ENCODE data around the gene LRWD1.
"Not testable (repeated sequence)": the region's sequence is repeated elsewhere in the genome, so short reads cannot be mapped to it uniquely, and the experiment has no call there.

The LRWD1 gene

DNA sequence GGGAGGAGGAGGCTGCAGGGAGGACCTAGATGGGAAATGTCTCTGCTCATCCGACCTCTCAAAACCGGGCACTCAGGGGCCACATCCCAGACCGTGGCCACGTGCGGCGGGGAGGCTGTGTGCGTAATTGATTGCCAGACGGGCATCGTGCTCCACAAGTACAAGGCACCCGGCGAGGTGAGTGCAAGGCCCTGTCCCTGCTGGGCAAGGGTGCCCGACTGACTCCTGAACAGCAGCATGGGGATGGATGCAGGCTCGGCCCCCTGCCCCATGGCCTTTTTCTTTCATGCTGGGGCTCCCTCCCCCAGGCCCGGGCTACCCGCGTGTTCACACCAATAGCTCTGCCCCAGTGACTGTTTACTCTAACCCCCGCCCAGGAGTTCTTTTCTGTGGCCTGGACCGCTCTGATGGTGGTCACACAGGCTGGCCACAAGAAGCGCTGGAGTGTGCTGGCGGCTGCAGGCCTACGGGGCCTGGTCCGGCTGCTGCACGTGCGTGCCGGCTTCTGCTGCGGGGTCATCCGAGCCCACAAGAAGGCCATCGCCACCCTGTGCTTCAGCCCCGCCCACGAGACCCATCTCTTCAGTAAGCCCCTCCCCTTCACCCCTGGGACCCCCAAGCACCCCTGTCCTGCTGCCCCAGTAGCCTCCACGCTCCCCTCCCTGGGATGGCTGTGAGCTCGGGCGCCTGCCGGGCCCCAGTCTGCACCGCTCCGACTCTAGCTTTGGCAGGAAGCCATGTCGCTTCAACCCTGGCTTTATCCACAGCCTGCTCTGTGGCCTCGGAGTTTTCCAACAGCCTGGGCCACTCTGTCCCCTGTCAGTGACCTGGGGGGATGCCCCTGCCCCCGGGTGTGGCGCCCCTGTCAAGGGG, 3.9 kb downstream of the LRWD1 start:
- DNase-seq (ENCODE audit: low read depth in 2 of 2), result no peak

DNA sequence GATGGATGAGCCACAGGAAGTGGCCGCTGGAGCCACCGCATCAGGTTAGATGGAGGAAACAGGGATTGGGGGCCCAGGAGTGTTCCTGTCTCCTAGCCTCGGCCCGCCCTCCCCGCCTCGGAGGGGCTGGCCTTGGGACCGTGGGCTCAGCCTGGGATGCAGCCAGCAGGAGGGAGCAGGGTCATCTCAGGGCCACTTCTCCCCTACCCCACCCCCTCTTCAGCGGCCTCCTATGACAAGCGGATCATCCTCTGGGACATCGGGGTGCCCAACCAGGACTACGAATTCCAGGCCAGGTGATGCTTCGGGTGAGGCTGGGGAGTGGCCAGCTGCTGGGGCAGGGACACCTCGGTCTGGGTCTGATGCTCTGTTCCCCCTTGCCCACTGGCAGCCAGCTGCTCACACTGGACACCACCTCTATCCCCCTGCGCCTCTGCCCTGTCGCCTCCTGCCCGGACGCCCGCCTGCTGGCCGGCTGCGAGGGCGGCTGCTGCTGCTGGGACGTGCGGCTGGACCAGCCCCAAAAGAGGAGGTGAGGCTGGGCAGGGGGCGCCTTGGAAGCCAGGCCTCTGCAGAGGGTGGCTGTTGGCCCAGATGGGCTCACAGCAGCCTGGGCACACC, 4.7 kb downstream of the LRWD1 start:
- no peak for DNase-seq (ENCODE audit: low read depth in 2 of 2)

DNA sequence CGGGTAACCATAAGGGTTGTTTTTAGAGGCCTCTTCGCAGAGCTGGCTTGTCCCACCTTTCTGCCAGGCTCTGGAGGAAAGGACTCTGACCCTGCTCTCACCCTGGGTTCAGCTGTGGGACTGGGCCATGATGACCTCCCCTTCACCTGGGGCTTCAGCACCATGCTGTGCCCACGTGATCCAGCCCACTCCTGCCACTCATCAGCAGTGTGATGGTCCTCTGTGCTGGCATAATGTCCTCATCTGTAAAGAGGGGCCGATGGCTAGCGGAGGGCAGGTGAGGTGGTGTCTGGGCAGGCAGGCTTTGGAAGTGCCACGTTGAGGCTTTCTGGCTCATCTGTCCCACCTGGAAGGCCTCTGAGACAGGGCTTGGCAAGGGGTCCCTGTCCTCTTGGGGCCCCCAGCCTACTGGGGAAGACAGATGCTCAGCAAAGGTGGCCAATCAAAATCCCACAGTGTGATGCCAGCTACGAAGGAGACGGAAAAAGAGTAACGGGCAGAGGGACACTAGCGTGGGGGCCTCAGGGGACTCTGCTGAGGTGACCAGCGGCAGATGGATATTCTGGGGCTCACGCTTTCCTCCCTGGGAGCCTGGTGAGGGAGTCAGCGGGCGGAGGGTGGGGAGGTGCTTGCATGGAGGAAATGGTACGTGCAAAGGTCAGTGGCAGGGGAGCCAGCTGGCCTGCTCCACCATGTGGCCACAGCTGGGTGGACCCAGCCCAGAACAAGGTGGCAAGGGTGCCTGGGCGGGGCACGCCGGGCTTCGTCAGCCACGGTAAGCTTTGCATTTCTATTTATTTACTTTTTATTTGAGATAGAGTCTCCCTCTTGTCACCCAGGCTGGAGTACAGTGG, 5.4 kb downstream of the LRWD1 start:
- no peak for DNase-seq (ENCODE audit: low read depth in 2 of 2)

DNA sequence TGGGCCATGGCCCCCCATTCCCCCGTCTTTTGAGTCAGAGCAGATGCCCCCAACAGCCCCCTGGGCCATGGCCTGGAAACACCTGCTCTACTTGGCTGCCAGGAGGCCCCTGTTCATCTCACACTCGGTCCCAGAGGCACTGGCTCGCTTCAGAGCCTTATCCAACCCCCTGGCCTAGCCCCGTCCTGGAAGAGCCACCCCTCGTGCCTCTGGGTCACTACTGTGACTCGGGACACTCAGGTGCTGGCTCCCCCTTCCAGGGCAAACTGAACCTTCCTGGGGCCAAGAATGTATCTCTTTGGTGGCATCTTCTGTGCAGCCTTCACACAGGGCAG, 7.0 kb downstream of the LRWD1 start:
- DNase-seq (ENCODE audit: low read depth in 2 of 2), result no peak

DNA sequence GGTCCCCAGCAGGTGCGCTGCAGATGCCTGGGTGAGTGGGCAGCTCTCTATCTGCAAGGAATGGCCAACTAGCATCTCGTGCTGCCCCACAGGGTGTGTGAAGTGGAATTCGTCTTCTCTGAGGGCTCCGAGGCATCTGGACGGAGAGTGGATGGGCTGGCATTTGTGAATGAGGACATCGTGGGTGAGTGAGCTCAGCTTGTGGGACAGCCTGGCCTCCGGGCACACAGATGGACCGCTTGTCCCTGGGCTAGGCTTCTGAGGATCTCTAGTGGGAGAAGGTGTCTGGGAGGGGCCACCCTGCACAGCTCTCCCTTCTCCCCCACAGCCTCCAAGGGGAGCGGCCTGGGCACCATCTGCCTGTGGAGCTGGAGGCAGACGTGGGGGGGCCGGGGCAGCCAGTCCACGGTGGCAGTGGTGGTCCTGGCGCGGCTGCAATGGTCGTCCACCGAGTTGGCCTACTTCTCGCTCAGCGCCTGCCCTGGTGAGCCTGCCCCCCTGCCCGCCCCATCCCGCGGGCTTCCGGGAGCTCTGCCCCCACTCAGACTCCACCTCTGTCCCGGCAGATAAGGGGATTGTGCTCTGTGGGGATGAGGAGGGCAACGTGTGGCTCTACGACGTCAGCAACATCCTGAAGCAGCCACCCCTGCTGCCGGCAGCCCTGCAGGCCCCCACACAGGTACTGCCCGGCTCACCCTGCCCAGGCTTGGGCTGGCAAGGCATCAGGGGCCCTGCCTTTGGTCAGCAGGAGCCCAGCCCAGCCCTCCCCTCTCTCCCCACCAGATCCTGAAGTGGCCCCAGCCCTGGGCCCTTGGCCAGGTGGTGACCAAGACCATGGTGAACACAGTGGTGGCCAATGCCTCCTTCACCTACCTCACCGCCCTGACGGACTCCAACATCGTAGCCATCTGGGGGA, 7.6 kb downstream of the LRWD1 start:
- no peak for DNase-seq (ENCODE audit: low read depth in 2 of 2)

DNA sequence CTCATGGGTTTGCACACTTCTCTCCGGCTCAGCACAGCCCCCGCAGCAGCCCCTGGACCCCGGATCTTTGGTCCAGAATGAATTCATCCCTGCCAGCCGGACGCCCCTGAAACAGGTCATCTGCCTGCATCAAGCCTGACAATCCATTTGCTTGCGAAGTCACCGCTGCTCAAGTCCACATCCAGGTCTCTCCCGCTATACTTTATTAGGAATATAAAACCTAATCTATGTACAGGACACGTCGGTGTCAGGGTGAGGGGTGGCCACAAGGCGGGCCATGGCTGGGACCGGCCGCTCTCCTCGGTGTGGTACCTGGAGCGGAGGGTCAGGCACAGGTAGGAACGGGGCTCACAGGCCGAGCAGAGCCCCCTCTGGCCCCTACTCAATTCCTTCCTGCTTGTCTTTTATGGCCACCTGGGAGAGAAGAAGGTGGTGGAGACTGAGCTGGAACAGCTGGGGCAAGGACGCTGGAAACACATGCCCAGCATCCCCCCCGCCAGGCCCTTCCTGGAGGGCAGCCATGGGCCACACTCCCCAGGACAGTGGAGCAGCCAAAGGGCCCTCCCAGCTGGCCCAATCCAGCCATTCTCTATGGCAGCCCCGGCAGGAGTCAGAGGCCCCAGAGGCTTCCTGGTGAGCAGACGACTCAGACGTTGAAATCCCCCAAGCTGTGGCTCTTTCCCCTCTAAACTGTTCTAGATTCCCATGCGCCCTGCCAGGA, 8.6 kb downstream of the LRWD1 start:
- DNase-seq (ENCODE audit: low read depth in 2 of 2), result no peak

DNA sequence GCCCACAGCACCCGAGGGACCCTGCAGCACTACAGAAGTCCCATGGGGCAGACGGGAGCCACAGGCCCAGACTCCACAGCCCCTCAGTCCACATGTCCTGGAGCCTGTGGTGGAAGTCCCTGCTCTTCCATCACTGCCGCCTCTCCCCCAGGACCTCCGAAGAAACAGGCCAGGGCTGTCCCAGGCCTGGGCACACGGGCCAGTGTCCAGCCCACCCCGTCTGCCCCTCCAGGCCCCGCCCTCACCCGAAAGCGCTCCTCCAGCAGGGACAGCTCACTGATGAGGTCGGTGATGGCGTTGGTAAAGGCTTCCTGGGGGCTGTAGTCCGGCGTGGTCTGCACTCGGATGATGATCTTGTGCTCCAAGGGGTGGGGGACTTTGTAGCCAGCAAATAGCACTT, 9.3 kb downstream of the LRWD1 start:
- DNase-seq (ENCODE audit: low read depth in 2 of 2), result not testable (repeated sequence)

DNA sequence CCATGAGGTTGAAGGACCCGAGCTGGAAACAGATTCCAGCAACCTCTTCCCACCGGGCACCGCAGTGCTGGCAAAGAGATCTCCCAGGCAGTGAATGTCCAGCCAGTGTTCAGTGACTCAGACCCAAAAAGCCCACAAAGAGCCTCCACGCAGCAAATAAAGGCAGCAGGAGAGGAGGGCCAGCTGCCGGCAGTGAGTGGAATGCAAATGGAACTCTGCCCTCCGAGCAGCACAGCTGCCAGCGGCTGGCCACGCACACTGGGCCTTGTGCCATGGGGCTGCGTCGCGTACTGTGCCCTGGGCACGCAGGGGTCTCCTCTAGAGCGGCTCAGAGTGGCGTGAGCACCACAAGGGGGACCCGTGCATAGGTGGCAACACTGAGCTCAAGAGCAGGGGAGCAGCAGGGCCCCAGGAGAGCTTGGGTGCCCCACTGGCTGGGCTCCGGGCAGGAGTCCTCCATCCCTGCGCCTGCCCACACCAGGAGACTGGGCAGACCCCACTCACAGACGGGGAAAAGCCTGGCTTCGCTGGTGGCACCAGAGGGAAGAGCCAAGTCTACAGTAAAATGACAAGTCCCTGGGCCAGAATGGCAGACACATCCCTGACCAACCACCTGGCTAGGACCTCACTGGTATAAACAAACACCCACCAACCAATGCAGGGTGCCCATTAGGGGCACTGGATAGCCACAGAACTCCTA, 10.1 kb downstream of the LRWD1 start:
- DNase-seq (ENCODE audit: low read depth in 2 of 2), result not testable (repeated sequence)

DNA sequence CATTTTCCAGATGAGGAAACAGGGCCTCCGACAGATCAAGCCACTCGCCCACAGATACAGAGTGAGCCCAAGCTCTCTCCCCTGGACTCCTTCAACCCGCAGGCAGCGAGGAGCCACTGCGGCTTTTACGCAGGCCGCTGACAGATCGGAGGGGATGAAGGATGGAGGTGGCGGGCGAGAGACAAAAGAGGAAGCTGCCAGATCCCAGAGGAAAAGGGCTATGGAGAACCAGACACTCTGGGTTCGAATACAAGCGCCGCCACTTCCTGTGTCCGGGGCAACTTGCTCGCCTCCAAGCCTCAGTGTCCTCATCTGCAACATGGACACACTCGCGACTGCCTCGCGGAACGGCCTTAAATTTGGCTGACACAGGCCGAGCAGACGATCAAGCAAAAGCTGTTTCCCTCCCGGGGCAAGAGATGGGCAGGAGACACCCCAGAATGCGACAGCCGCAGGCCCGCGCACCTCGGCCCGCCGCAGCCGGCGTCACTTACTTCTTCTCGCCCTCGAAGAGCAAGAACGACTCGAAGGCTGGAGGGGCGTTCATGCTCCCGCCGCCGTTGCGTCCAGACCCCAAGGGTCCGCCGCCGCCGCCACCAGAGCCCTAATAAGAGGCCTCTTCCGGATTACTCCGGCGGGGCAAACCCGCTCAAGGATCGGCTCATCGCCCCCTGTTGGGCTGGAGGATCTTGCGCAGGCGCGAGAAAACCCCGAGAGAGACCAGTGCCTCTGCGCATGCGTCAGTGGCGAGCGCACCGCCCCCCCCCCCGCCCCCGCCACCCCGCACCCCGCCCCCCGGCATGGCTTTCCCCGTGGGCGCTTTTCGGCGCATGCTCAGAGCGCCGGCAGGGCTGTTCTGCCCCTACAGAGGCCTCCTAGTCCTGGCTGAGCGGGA, 13.8 kb downstream of the LRWD1 start, which contains the start of gene POLR2J:
POLR2J (minus strand) TSS at position 609 of the 895 bp plus-strand sequence; CDS start at position 547, 62 bp downstream.
- peak; percentile 82 to 96 for DNase-seq (ENCODE audit: low read depth in 2 of 2)

DNA sequence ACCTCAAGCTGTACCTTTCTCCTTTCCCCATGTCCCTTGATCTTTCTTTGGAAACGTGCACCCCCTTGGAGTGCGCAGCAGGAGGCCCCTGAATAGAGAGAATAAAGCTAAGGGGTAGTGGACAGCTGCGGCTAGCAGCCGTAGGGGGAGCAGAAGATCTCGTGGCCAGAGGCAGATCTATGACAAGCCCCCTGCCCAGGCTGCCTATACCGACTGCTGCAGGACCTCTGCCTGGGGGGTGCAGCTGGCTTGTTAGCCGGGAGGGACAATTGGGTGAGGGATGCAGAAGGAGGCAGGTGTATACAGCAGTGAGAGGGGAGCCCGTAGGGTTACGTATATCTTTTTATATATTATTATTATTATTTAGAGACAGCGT, 14.4 kb downstream of the LRWD1 start:
- not testable (repeated sequence) for DNase-seq (ENCODE audit: low read depth in 2 of 2)

DNA sequence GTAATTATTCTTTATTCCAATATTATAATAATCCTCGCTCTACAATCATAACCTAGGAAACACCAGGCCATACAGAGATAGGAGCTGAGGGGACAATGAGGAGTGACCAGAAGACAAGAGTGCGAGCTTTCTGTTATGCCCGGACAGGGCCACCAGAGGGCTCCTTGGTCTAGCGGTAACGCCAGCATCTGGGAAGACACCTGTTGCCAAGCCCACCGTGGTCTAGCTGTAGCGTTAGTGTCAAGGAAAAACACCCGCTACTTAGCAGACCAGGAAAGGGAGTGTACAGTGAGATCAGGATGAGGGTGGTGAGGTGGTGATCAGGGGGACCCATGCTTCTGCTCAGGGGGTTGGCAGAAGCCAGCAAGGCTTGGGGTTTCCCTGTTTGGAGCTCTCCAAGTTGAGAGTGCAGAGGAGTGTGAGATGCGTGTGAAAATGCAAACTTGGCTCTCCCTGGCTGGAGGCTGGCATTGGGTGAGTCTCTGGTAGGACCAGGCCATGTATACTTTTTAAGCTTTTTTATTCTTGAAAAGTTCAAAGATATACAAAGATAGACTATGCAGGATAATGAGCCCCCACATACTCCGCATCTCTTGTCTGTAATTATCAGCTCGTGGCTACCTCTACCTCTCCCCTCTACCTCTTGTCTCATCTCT, 15.3 kb downstream of the LRWD1 start:
- not testable (repeated sequence) for DNase-seq (ENCODE audit: low read depth in 2 of 2)

DNA sequence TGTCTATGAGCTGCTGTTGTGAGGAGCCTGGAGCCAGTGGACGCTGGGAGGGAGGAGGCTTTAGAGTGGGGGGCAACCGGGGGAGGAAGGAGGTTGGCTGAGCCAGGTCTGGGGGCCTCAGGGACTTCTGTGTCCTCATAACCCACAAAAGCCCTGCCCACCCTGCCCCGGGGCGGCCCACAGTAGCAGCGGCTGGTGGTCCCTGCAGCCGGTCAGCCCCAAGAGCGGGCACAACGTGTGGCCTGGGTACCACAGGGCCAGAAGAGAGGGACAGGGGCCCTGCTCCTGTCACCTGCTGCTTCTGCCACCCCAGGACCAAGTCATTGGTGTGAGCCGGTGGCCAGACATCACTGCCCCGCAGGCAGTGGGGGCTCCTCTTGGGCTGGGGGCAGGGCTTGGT, 17.2 kb downstream of the LRWD1 start:
- DNase-seq (ENCODE audit: low read depth in 2 of 2), result not testable (repeated sequence)

DNA sequence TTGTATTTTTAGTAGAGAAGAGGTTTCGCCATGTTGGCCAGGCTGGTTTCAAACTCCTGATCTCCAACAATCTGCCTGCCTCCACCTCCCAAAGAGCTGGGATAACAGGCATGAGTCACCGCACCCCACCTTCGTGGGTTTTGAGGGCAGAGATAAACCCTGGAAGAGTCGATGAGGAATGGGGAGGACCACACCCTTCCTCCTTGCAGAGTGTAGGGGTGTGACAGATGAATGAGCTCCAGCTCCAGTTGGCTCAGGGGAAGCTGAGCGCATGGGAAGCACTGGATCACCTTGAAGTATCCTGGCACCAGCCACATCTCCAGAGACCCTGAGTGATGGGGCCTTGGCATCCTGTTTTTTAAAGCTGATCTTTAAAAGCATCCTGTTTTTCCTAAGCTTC, 19.5 kb downstream of the LRWD1 start:
- DNase-seq (ENCODE audit: low read depth in 2 of 2), result not testable (repeated sequence)

DNA sequence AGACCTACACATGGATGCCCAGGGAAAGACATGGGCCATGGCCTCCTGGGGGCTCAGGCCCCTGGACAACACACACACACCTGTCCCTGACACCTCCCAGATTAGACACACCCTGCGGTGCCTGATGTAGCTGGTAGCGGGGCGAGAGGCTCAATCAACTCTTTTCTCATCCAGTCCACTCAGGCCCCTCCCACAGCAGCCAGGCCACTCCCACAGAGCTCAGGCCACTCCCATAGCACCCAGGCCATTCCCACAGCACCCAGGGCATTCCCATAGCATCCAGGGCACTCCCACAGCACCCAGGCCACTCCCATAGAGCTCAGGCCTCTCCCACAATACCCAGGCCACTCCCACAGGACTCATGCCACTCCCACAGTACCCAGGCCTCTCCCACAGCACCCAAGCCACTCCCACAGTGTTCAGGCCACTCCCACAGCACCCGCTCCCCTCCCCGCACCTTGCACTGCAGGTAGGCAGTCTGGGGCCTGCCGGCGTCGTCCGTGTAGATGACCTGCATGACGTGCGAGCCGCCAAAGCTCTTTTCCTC, 25.8 kb downstream of the LRWD1 start:
- DNase-seq (ENCODE audit: low read depth in 2 of 2), result peak in 1 of 2 donors; percentile 75

DNA sequence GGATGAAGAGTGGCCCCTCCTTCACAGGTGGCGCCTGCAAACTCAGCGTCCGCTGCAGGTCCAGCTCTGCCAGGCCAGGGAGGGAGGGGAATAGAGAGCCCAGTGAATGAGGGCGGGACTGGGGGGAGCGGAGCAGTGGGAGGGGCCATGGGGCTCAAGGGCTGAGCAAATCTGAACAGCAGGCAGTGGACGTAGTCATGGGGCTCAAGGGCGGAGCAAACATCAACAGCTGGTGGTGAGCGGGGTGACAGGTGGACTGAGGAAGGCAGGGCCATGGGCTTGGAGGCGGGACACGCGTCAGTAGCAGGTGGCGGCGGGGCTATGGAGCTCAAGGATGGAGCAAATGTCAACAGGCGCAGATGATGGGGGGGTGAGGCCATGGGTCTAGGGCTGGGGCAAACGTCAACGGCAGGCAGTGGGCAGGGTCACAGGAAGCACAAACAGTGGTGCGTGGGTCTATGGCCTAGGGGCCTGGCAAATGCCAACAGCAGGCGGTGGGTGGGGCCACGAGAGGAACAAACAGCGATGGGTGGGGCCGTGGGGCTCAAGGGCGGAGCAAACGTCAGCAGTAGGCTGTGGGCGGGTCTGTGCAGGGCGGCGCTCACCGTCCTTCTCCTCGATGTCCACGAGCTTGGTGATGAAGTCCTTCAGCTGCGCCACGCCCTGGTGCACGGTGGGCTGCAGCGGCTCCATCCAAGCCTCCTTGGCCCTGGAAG, 28.6 kb downstream of the LRWD1 start:
- DNase-seq (ENCODE audit: low read depth in 2 of 2), result not testable (repeated sequence)

DNA sequence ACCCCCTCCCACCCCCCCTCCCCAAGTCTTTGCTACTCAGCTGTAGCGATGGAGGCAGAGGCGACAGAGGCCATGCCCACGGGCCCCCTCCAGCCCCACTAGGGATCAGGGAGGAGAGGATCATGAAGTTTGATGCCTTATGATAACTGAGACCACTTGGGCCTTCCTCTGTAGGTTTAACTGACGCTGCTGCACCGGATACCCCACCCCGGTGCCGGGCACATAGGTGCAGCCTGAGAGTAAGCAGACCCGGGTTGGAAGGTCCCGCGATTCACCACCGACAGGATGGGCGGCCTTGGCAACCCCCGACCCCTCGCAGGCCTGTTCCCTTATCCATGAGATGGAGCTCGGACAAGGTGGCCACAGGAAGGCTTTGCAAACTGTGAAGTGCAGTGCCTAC, 29.2 kb downstream of the LRWD1 start:
- DNase-seq (ENCODE audit: low read depth in 2 of 2), result not testable (repeated sequence)

DNA sequence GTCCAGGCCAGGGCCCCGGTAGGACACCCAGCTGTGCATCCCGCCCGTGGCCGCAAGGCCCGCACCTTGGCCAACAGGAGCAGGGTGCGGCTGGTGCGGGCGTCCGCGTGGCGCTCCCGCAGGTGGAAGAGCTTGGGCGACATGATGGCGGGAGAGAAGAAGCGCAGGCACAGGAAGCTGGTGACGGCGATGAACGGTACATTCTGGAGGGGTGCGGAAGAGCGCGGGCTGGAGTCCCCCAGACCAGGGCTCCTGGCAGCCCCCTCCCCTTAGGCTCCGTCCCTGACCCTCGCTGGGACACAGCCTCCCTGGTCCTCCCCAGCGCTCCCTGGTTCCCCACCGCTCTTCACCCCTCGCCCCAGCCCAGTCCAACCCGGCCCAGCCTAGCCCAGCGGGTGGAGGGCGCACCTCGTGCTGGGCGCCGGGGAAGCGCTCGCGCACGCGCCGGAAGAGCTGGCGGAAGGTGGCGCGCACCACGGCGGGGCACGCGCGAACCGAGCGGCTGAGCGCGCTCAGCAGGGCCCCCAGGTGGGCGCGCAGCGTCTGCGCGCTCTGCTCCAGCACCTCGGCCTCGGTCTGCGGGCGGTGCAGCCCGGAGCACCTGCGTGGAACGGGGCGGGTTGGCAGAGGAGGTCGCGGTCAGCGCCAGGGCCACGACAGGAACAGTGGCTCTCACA, 29.8 kb downstream of the LRWD1 start:
- DNase-seq (ENCODE audit: low read depth in 2 of 2), result not testable (repeated sequence)
